ENCODE data around the gene PLPP3.

- TF ChIP-seq, protein P1, sequence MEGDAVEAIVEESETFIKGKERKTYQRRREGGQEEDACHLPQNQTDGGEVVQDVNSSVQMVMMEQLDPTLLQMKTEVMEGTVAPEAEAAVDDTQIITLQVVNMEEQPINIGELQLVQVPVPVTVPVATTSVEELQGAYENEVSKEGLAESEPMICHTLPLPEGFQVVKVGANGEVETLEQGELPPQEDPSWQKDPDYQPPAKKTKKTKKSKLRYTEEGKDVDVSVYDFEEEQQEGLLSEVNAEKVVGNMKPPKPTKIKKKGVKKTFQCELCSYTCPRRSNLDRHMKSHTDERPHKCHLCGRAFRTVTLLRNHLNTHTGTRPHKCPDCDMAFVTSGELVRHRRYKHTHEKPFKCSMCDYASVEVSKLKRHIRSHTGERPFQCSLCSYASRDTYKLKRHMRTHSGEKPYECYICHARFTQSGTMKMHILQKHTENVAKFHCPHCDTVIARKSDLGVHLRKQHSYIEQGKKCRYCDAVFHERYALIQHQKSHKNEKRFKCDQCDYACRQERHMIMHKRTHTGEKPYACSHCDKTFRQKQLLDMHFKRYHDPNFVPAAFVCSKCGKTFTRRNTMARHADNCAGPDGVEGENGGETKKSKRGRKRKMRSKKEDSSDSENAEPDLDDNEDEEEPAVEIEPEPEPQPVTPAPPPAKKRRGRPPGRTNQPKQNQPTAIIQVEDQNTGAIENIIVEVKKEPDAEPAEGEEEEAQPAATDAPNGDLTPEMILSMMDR (IDR thresholded peaks at IDR 0.05; ENCODE audit: poor library complexity), result no peak
- TF ChIP-seq EZH2 (IDR thresholded peaks at IDR 0.05; ENCODE audit: borderline replicate concordance) (no peak), EZH2phosphoT487 (IDR thresholded peaks at IDR 0.05; ENCODE audit: low read depth, severe bottlenecking, unreplicated experiment) (no peak)
Measured at GRCh38 chr1:56531624-56532349, 47.6 kb downstream of the PLPP3 start.
